Stimulated activated CD8-positive, alpha-beta memory T cell treated with anti-CD3 and anti-CD28 coated beads, Interleukin-7, amount 100 ng/mL, for 48 hours (primary cell): Measurements from ENCODE around the gene MAZ.
A peak's percentile ranks its signal among the peaks of the same experiment; 100 is the strongest.
"Not testable (repeated sequence)": the region's sequence is repeated elsewhere in the genome, so short reads cannot be mapped to it uniquely, and the experiment has no call there.

Experiments used
- DNase-seq, 2 donors: peaks; one replicate each; pipeline ENCODE4 v3.0.0-alpha.2; 2020; ENCODE audit warnings: low read depth in 1 of 2; ENCODE audit errors: extremely low read depth in 1 of 2

MAZ gene

DNA sequence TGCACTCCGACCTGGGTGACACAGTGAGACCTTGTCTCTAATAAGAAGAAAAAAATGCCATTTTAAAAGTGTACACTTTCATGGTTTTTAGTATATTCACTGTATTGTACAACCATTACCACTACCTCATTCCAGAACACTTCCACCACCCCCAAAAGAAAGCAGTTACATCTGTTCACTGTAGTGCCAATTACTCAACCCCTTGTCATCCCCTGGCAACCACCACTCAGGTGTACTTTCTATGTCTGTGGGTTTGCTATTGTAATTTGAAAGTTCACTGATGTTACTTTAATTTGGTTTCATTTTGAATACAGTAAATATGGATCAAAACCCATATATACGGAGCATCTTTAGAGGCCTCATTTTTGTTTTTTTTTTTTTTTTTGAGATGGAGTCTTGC, 22.2 kb upstream of the MAZ start:
- peak in 1 of 2 donors; percentile 38 for DNase-seq

GRCh38 chr16:29784901-29785500, 21.3 kb upstream of the MAZ start:
- peak; percentile 53 to 60 for DNase-seq

GRCh38 chr16:29787155-29787554, 19.2 kb upstream of the MAZ start:
- not testable (repeated sequence) for DNase-seq

GRCh38 chr16:29789775-29790182, 16.6 kb upstream of the MAZ start:
- no peak for DNase-seq

GRCh38 chr16:29790183-29790948, 16.0 kb upstream of the MAZ start, which contains the start of gene KIF22:
TSS of gene KIF22 (plus strand) at chr16:29790751. CDS start at chr16:29790760, 9 bp downstream.
- DNase-seq: peak; percentile 99 to 100

- DNase-seq: no peak
Measured at GRCh38 chr16:29790949-29791844, 15.1 kb upstream of the MAZ start.

- DNase-seq: no peak
Measured at GRCh38 chr16:29791845-29792807, 14.2 kb upstream of the MAZ start.

DNA sequence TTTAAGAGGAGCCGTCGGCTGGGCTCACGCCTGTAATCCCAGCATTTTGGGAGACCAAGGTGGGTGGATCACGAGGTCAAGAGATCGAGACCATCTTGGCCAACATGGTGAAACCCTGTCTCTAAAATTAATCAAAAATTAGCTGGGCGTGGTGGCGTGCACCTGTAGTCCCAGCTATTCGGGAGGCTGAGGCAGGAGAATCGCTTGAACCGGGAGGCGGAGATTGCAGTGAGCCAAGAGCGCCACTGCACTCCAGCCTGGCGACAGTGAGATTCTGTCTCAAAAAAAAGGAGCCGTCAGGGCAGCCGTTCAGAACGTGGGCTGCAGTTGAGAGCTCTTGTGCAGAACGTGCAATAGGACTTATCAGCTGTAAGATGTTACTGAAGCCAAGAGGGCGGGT, 13.2 kb upstream of the MAZ start:
- not testable (repeated sequence) for DNase-seq

- no peak for DNase-seq
Measured at GRCh38 chr16:29794231-29794710, 12.1 kb upstream of the MAZ start.

DNA sequence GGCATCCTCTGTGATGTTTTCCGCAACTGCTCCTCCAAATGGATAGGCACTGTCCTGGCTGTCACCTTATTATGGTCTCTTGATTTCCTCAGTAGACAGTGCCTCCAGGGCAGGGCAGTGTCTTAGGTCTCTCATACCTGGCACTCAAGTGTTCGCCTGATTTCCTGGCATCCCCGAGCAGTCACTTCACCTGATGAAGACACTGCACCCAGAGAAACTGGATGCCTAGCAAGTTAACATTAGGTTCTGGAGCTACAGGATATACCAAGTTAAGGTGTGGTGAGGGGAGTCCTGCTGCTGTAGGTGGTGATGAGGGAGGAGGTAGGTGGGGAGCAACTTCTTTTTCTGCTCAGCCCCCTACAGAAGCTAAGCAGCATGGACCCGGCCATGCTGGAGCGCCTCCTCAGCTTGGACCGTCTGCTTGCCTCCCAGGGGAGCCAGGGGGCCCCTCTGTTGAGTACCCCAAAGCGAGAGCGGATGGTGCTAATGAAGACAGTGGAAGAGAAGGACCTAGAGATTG, 3.9 kb upstream of the MAZ start:
- DNase-seq: no peak

GRCh38 chr16:29804020-29804419, 2.3 kb upstream of the MAZ start:
- no peak for DNase-seq

GRCh38 chr16:29804455-29805231, 1.7 kb upstream of the MAZ start:
- no peak for DNase-seq

DNA sequence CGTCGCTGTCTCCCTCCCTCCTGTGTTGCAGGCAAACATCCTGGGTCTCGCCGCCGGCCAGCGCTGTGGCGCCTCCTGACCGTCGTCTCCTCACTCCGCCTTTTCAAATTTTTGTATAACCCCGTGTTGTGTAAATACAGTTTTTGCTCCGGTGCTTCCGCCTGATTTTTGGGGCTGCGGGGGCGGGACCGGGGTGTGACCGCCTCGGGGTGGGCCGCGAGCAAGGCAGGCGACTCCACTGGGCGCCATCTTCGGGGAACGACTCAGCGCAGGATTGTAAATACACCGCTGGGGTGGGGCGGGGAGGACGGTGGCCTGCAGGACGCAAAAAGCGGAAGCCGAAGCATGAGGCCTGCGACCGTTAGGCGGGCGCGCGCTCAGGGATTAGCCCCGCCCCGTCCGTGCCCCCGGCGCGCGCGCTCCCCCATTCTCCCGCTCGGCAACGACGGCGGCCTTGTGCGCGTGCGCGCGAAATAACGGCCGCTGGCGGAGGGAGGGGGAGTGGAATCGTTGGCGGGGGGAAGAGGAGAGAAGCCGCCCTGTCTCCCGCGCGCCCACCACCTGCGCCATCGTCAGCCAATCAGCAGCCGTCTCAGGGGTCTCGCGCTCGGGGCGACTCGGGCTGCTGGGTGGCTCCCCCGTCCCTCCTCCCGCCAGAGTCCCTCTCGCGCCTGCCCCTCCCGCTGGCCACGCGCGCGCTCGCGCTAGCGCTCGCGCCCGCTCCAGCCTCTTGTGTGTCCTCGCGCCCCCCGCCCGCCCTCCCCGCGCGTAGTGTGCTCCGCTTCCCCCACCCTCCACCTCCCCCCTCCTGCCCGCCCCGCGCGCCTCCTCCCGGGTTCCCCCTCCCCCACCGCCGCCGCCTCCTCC, 864 bp upstream of the MAZ start:
- peak; percentile 97 for DNase-seq

- DNase-seq: no peak
Measured at GRCh38 chr16:29806641-29807425, 504 bp downstream of the MAZ start.

GRCh38 chr16:29807426-29808218, 1.3 kb downstream of the MAZ start:
- peak; percentile 87 to 89 for DNase-seq

DNA sequence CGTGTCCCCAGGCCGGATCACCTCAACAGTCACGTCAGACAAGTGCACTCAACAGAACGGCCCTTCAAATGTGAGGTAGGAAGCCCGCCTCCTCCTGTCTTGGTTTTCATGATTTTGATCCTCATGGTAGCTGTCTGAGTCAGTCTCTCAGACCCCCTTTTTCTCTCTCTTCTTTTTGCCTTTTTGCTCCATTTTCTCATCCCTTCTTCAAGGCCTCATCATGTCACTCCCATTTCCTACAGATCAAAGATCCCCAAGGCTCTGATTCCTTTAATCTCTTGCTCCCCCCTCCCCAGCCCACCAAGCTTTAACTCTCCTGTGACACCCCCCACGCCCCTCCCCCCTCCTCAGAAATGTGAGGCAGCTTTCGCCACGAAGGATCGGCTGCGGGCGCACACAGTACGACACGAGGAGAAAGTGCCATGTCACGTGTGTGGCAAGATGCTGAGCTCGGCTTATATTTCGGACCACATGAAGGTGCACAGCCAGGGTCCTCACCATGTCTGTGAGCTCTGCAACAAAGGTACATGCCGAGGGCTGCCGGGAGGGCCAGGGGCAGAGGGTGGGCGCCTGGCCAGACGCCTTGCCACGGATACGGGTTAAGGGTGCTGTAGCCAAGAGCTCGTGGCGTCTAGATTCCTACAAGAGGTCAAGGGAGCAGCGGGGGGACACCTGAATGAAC, 2.0 kb downstream of the MAZ start:
- no peak for DNase-seq
